ENCODE measurements around the gene FABP3. TPM values are rescaled to one million over a fixed set of nuclear protein-coding genes. Genes with fewer than 3 reads are reported as not detected.

Gene FABP3
- total and polyA plus RNA-seq, 10 of the 15 experiments (the other 5 are each of a cell fraction or from before 2014, with no cell fraction given) = 0.36 to 1.2 (median 0.67) TPM; not detected in 2

DNA sequence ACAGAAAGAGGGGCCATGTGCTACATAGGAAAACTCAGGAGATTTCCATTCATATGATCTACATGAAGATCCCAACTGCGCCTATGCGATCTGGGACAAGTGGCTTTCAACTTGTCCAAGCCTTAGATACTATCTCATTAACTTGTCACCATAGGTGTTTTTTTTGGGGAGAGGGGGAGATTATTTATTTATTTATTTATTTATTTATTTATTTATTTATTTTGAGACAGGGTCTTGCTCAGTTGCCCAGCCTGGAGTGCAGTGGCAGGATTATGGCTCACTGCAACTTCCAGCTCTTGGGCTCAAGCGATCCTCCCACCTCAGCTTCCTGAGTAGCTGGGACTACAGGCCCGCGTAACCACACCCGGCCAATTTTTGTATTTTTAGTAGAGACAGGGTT, 11.3 kb downstream of the FABP3 start:
- WGBS (ENCODE audit: insufficient coverage, insufficient replicate concordance, low lambda C conversion rate, missing lambda C conversion rate) = 82% methylated on average over 6 of the region's 6 CpGs
- ChIA-PET SMC1A (ENCODE audit: uncharacterized antibody, unreplicated experiment) (no interaction called here), RAD21 (ENCODE audit: unreplicated experiment) (interaction anchor here (1.2 kb wide), 1 partner anchor 12 kb away, joined by 3 read pairs; no protein-coding TSS in a partner anchor), POLR2A (no interaction called here), CTCF (interaction anchor here (0.6 to 1.3 kb wide), 4 partner anchors 8 to 279 kb away, joined by 3 to 4 read pairs (median 3); no protein-coding TSS in a partner anchor)
- ATAC-seq (no peak), DNase-seq (ENCODE audit: low read depth, low spot score) (no peak), FAIRE-seq (no peak)
- BruUV-seq (replicated peaks) = no TSS peak
- H3K79me2 ChIP-seq (ENCODE audit: control insufficient read depth, insufficient read depth, low read length) = no peaks in the 10 kb centered on the region
- H4K20me1 ChIP-seq (ENCODE audit: control insufficient read depth, insufficient read depth) = no peaks in the 10 kb centered on the region
- H3K36me3 ChIP-seq (ENCODE audit: control insufficient read depth in 2 of 2, insufficient read depth in 2 of 2, low read length in 1 of 2) = peaks cover 3 to 4% of the 10 kb centered on the region in 2 experiments
- H3K27me3 ChIP-seq (replicated peaks in 1 of 2; ENCODE audit: control insufficient read depth in 2 of 2, insufficient read depth in 2 of 2, low read length in 1 of 2) = no peaks in the 10 kb centered on the region
- intact Hi-C loops (cut with micrococcal nuclease; ENCODE audit: unreplicated experiment) (no loop called here), in situ Hi-C loops (cut with MboI) (no loop called here)
- no peaks in the 10 kb centered on the region for H3K9me3 ChIP-seq (replicated peaks; ENCODE audit: control insufficient read depth, insufficient read depth, low read length)
- no peak overlapping the region for H3K9ac ChIP-seq (ENCODE audit: control insufficient read depth, insufficient read depth, low read length)
- H3K27ac ChIP-seq (ENCODE audit: control insufficient read depth, insufficient read depth) = no peak overlapping the region
- TF ChIP-seq ZNF592 (IDR thresholded peaks at IDR 0.05) (no peak), KAT2A (conservative IDR thresholded peaks at IDR 0.05; ENCODE audit: control insufficient read depth, low read depth, low read length) (no peak), CTCF (IDR thresholded peaks at IDR 0.05 in 2 of 3, conservative IDR thresholded peaks at IDR 0.05 in 1 of 3; ENCODE audit: control insufficient read depth in 2 of 3, extremely low read depth in 1 of 3, insufficient read depth in 1 of 3, low read depth in 3 of 3, low read length in 3 of 3) (no peak), STAT3 (IDR thresholded peaks at IDR 0.05; ENCODE audit: low read depth, low read length) (no peak), RUNX3 (IDR thresholded peaks at IDR 0.05; ENCODE audit: low read length) (no peak), PRDM15 (CRISPR knock-in tag; IDR thresholded peaks at IDR 0.05) (no peak), ATF7 (IDR thresholded peaks at IDR 0.05; ENCODE audit: low read depth) (no peak), POLR2AphosphoS5 (IDR thresholded peaks at IDR 0.05; ENCODE audit: low read length) (no peak), POLR2AphosphoS2 (IDR thresholded peaks at IDR 0.05; ENCODE audit: low read depth, low read length) (no peak)
- TF ChIP-seq, protein P1, sequence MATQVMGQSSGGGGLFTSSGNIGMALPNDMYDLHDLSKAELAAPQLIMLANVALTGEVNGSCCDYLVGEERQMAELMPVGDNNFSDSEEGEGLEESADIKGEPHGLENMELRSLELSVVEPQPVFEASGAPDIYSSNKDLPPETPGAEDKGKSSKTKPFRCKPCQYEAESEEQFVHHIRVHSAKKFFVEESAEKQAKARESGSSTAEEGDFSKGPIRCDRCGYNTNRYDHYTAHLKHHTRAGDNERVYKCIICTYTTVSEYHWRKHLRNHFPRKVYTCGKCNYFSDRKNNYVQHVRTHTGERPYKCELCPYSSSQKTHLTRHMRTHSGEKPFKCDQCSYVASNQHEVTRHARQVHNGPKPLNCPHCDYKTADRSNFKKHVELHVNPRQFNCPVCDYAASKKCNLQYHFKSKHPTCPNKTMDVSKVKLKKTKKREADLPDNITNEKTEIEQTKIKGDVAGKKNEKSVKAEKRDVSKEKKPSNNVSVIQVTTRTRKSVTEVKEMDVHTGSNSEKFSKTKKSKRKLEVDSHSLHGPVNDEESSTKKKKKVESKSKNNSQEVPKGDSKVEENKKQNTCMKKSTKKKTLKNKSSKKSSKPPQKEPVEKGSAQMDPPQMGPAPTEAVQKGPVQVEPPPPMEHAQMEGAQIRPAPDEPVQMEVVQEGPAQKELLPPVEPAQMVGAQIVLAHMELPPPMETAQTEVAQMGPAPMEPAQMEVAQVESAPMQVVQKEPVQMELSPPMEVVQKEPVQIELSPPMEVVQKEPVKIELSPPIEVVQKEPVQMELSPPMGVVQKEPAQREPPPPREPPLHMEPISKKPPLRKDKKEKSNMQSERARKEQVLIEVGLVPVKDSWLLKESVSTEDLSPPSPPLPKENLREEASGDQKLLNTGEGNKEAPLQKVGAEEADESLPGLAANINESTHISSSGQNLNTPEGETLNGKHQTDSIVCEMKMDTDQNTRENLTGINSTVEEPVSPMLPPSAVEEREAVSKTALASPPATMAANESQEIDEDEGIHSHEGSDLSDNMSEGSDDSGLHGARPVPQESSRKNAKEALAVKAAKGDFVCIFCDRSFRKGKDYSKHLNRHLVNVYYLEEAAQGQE (IDR thresholded peaks at IDR 0.05; ENCODE audit: low read depth, low read length) = no peak
- H3K4me1 ChIP-seq (ENCODE audit: control insufficient read depth, insufficient read depth, low read length) = no peaks in the 10 kb centered on the region
- H2AFZ ChIP-seq (ENCODE audit: control insufficient read depth, low read depth, low read length) = no peak overlapping the region
- no peak overlapping the region for H3K4me2 ChIP-seq (ENCODE audit: control insufficient read depth, insufficient read depth)
- no peak overlapping the region for H3K4me3 ChIP-seq

Measured in GM12878 (cell line).